Ovary (tissue), 3 donors: ENCODE measurements around the gene PRUNE1.

ENCODE experiments used
- CTCF ChIP-seq, 3 donors: fragments of 450-650 bp in 2 of 3; fragments of 200-600 bp in 1 of 3; IDR thresholded peaks; one replicate each; pipeline versions ENCODE4 v1.5.1 to v1.8.0; 2016 to 2022; ENCODE audit warnings: antibody characterized with exemption in 3 of 3, mild to moderate bottlenecking in 1 of 3
- EP300 ChIP-seq: sonication (generic); formaldehyde crosslinking; IDR thresholded peaks from one replicate; pipeline ENCODE4 v1.6.1; 2017; ENCODE audit warnings: antibody characterized with exemption
- donor health status: DM: no; HTN: no; CAD: no.

GRCh38 chr1:151009674-151010345 lies 1.6 kb downstream of the PRUNE1 start:
- TF ChIP-seq CTCF (IDR thresholded peaks at IDR 0.05) (no peak), EP300 (no peak)
